DND-41 (cell line): ENCODE results near the gene THOC6.

Source experiments
- EZH2 ChIP-seq: IDR thresholded peaks from 3 replicates; pipeline ENCODE4 v1.6.1; 2012; ENCODE audit warnings: borderline replicate concordance, low read depth, mild to moderate bottlenecking, moderate library complexity, low read length, inconsistent platforms; ENCODE audit not compliant: severe bottlenecking
- TF ChIP-seq, protein P1 (sequence below): IDR thresholded peaks from 2 replicates; pipeline ENCODE4 v1.5.1; 2012; ENCODE audit warnings: borderline replicate concordance, low read length, moderate library complexity, mild to moderate bottlenecking; ENCODE audit not compliant: poor library complexity, severe bottlenecking; ENCODE audit errors: extremely low read depth

DNA sequence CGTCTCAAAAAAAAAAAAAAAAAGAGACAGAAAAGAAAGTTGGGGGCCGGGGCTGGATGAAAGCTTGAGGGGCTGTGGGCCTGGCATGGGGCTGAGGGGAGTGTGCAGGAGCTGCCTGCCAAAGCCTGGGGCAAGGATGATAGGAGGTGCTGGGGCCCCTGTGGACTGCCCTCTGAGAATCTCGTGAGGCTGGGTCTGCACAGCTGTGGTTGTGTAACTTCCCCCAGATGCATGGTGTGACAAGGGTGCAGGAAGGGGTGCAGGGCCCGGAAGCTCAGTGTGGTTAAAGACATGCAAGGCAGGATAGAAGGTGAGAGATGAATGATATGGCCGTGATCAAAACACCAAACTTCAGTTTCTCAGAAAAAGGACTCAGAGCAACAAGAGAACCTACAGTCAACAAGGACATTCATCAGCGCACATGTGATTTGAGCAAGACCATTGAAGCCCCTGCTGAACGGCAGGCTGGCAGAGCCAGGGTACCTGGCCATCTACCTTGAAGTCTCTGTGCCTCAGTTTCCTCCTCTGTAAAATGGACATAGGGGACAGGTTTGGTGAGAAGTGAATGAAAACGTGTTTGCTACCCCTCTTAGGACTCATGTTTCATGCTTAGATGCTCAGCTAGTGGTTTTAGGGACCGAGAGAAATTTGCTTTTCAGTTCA is 51.2 kb downstream of the THOC6 start:
- TF ChIP-seq, protein P1, sequence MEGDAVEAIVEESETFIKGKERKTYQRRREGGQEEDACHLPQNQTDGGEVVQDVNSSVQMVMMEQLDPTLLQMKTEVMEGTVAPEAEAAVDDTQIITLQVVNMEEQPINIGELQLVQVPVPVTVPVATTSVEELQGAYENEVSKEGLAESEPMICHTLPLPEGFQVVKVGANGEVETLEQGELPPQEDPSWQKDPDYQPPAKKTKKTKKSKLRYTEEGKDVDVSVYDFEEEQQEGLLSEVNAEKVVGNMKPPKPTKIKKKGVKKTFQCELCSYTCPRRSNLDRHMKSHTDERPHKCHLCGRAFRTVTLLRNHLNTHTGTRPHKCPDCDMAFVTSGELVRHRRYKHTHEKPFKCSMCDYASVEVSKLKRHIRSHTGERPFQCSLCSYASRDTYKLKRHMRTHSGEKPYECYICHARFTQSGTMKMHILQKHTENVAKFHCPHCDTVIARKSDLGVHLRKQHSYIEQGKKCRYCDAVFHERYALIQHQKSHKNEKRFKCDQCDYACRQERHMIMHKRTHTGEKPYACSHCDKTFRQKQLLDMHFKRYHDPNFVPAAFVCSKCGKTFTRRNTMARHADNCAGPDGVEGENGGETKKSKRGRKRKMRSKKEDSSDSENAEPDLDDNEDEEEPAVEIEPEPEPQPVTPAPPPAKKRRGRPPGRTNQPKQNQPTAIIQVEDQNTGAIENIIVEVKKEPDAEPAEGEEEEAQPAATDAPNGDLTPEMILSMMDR: no peak
- TF ChIP-seq EZH2: no peak
